A549 (cell line): ENCODE results near the gene YKT6. TPM values are rescaled to one million over a fixed set of nuclear protein-coding genes. Genes with fewer than 3 reads are reported as not detected.
A peak's percentile ranks its signal among the peaks of the same experiment; 100 is the strongest.

ENCODE experiments used
- ATAC-seq, 2 experiments: fragments of 200-7000 bp in 1 of 2; fragments of >200 bp in 1 of 2; cut with Nextera tagmentation in 1 of 2; cut with Tn5 transposase in 1 of 2; 3 replicates each; pipeline versions ENCODE4 v1.8.0 to v1.9.1; 2018 to 2020; ENCODE audit warnings: mild to moderate bottlenecking in 1 of 2, moderate library complexity in 1 of 2
- CTCF ChIA-PET: fragments of 300-600 bp; sonication (Branson Sonifier 250); formaldehyde crosslinking; extraction: SDS; loops from one replicate; lab custom pipeline; 2021; ENCODE audit warnings: antibody characterized with exemption, inconsistent platforms; lab: Yijun Ruan, JAX
- POLR2A ChIA-PET: fragments of 350-600 bp; formaldehyde crosslinking; extraction: SDS; loops from one replicate; lab custom pipeline; 2021; ENCODE audit warnings: antibody characterized with exemption, inconsistent platforms; lab: Yijun Ruan, JAX
- DNase-seq, 2 experiments: peaks; one replicate each; pipeline versions ENCODE4 v3.0.0 to v3.0.0-alpha.2; 2011 to 2016; ENCODE audit warnings: low read depth in 1 of 2, low spot score in 1 of 2
- FAIRE-seq: peaks from 2 replicates; lab custom pipeline; 2011; peaks lifted over from hg19 to GRCh38; lab: Jason Lieb, UNC
- H3K27ac ChIP-seq, 2 experiments: fragments of >200 bp; sonication (Bioruptor Twin); formaldehyde crosslinking; 3 replicates each; pipeline ENCODE4 v1.5.1; 2016 to 2017
- H3K4me1 ChIP-seq: fragments of >200 bp; sonication (Bioruptor Twin); formaldehyde crosslinking; 3 replicates; pipeline ENCODE4 v1.6.1; 2016
- H3K4me2 ChIP-seq: fragments of >200 bp; sonication (Bioruptor Twin); formaldehyde crosslinking; 3 replicates; pipeline ENCODE4 v1.6.1; 2016
- H3K4me3 ChIP-seq: fragments of >200 bp; sonication (Bioruptor Twin); formaldehyde crosslinking; 3 replicates; pipeline ENCODE4 v1.5.1; 2016
- H3K9me3 ChIP-seq: fragments of >200 bp; sonication (Bioruptor Twin); formaldehyde crosslinking; 3 replicates; pipeline ENCODE4 v1.6.1; 2016
- BHLHE40 ChIP-seq: IDR thresholded peaks from 2 replicates; pipeline ENCODE4 v1.6.1; 2012; ENCODE audit warnings: low read depth, low read length, inconsistent platforms
- CBX2 ChIP-seq: fragments of 200-600 bp; sonication (generic); IDR thresholded peaks from 2 replicates; pipeline ENCODE4 v1.6.1; 2016; ENCODE audit warnings: low read depth, mild to moderate bottlenecking, borderline replicate concordance
- EHMT2 ChIP-seq: fragments of 200-600 bp; sonication (generic); IDR thresholded peaks from 2 replicates; pipeline ENCODE4 v1.6.1; 2016; ENCODE audit warnings: antibody characterized with exemption, low read depth, mild to moderate bottlenecking, moderate library complexity
- ELK1 ChIP-seq: fragments of 150-350 bp; IDR thresholded peaks from 2 replicates; pipeline ENCODE4 v1.6.1; 2014; ENCODE audit warnings: low read depth, mild to moderate bottlenecking, low read length
- HOXA7 ChIP-seq: fragments of 250-450 bp; sonication (Bioruptor Pico); IDR thresholded peaks from 2 replicates; pipeline ENCODE4 v1.5.0; 2020; ENCODE audit warnings: mild to moderate bottlenecking, moderate library complexity
- MYC ChIP-seq: IDR thresholded peaks from 2 replicates; pipeline ENCODE4 v1.6.1; 2012; ENCODE audit warnings: mild to moderate bottlenecking, inconsistent platforms, low read length, improper control_type of control experiment, borderline replicate concordance
- POLR2A ChIP-seq: IDR thresholded peaks from 2 replicates; pipeline ENCODE4 v1.6.1; 2012; ENCODE audit warnings: mild to moderate bottlenecking, low read length
- REST ChIP-seq: fragments of 200-600 bp; sonication (generic); IDR thresholded peaks from 2 replicates; pipeline ENCODE4 v1.6.1; 2016; ENCODE audit warnings: antibody characterized with exemption, mild to moderate bottlenecking, moderate library complexity
- RNF2 ChIP-seq: fragments of 200-600 bp; sonication (generic); IDR thresholded peaks from 2 replicates; pipeline ENCODE4 v1.6.1; 2016; ENCODE audit warnings: low read depth, mild to moderate bottlenecking, antibody characterized with exemption, moderate library complexity, borderline replicate concordance
- SREBF2 ChIP-seq: fragments of 450-650 bp; IDR thresholded peaks from 2 replicates; pipeline ENCODE4 v1.6.1; 2014; ENCODE audit warnings: mild to moderate bottlenecking, moderate library complexity
- TFCP2L1 ChIP-seq: fragments of 250-450 bp; sonication (Bioruptor Pico); IDR thresholded peaks from 2 replicates; pipeline ENCODE4 v1.5.0; 2021; ENCODE audit warnings: mild to moderate bottlenecking
- ZFP36 ChIP-seq: fragments of 450-650 bp; IDR thresholded peaks from 2 replicates; pipeline ENCODE4 v1.6.1; 2014; ENCODE audit warnings: borderline replicate concordance; ENCODE audit not compliant: partially characterized antibody
- ZSCAN20 ChIP-seq: fragments of 250-450 bp; sonication (Bioruptor Pico); IDR thresholded peaks from 2 replicates; pipeline ENCODE4 v1.8.0; 2022; ENCODE audit warnings: mild to moderate bottlenecking, moderate library complexity
- WGBS: methylation state at CpG from one replicate; pipeline ENCODE4 v1.1.6; 2017; ENCODE audit errors: missing lambda C conversion rate; 5-methylcytosine and 5-hydroxymethylcytosine counted together
- polyA plus RNA-seq, 4 experiments: library from polyadenylated mRNA; depleted of rRNA in 3 of 4; stranded (reverse); fragments of >200 nt; fragmentation: RNase III in 1 of 4; extraction: RNeasy Plus Mini Kit Qiagen cat#74134 plus additional on column Dnase treatment in 1 of 4; gene quantifications; 2 replicates in 3 of 4; 3 replicates in 1 of 4; pipeline ENCODE4 v1.2.3, GENCODE V29; 2011 to 2017

Gene YKT6
- polyA plus RNA-seq, 2 of the 4 experiments (the other 2 are of a cell fraction) = 113 to 130 TPM

GRCh38 chr7:44229546-44230105, 28.8 kb downstream of the YKT6 start:
- no peak overlapping the region for H3K27ac ChIP-seq
- no peak for FAIRE-seq
- no peak overlapping the region for H3K4me3 ChIP-seq
- no peaks in the 10 kb centered on the region for H3K9me3 ChIP-seq
- WGBS = 45% methylated on average over 9 of the region's 11 CpGs
- TF ChIP-seq REST (no peak), ELK1 (no peak), ZSCAN20 (CRISPR knock-in tag) (no peak), CBX2 (no peak), POLR2A (no peak)
- TF ChIP-seq, all 56 proteins: peak for 0
- Histone ChIP-seq H3K4me1 (no peaks in the 10 kb centered on the region), H3K4me2 (no peak overlapping the region)
- ATAC-seq (peak; percentile 7 to 13; a peak in 1 of 6 replicates), DNase-seq (no peak)
- CTCF ChIA-PET = interaction anchor here (5.1 kb wide), 1 partner anchor 11 kb away, joined by 31 read pairs; no protein-coding TSS in a partner anchor
- POLR2A ChIA-PET = no interaction called here

- ChIA-PET CTCF (interaction anchor here (5.1 kb wide), 1 partner anchor 10 kb away, joined by 31 read pairs; no protein-coding TSS in a partner anchor), POLR2A (no interaction called here)
- no peak overlapping the region for H3K4me2 ChIP-seq
- no peak for DNase-seq
- no peak for FAIRE-seq
- H3K27ac ChIP-seq = no peak overlapping the region
- ATAC-seq = no peak
- no peaks in the 10 kb centered on the region for H3K9me3 ChIP-seq
- WGBS = 88% methylated on average over 7 of the region's 7 CpGs
- H3K4me3 ChIP-seq = no peak overlapping the region
- TF ChIP-seq BHLHE40 = no peak
- no peak for TF ChIP-seq TFCP2L1
- TF ChIP-seq EHMT2 = no peak
- TF ChIP-seq MYC = no peak
- no peaks in the 10 kb centered on the region for H3K4me1 ChIP-seq
These were observed 29.5 kb downstream of the YKT6 start for GRCh38 chr7:44230286-44230685.

GRCh38 chr7:44231088-44231487, 30.3 kb downstream of the YKT6 start:
- Histone ChIP-seq H3K4me3 (no peak overlapping the region), H3K4me1 (no peaks in the 10 kb centered on the region), H3K9me3 (no peaks in the 10 kb centered on the region), H3K4me2 (no peak overlapping the region)
- FAIRE-seq (no peak), DNase-seq (no peak)
- no peak for TF ChIP-seq HOXA7 (CRISPR knock-in tag)
- TF ChIP-seq, all 56 proteins: peak for 0
- H3K27ac ChIP-seq = no peak overlapping the region
- peak in 1 of 2 experiments; percentile 14; a peak in 3 of 6 replicates for ATAC-seq
- 84% methylated on average over 8 of the region's 12 CpGs for WGBS
- ChIA-PET POLR2A (no interaction called here), CTCF (interaction anchor here (5.1 kb wide), 1 partner anchor 10 kb away, joined by 31 read pairs; no protein-coding TSS in a partner anchor)

GRCh38 chr7:44232396-44232795, 31.6 kb downstream of the YKT6 start:
- H3K27ac ChIP-seq = no peak overlapping the region
- 0 out of 6 replicates have a peak, but pooled peaks of 1 of the 2 experiments have one; percentile 5 for ATAC-seq
- no peak for DNase-seq
- ChIA-PET CTCF (interaction anchor here (0.8 to 5.1 kb wide), 5 partner anchors 8 to 333 kb away, joined by 3 to 31 read pairs (median 3); no protein-coding TSS in a partner anchor), POLR2A (no interaction called here)
- H3K4me1 ChIP-seq = no peaks in the 10 kb centered on the region
- H3K4me3 ChIP-seq = no peak overlapping the region
- no peaks in the 10 kb centered on the region for H3K9me3 ChIP-seq
- 86% methylated on average over 7 of the region's 13 CpGs for WGBS
- no peak overlapping the region for H3K4me2 ChIP-seq
- FAIRE-seq = no peak
- no peak for TF ChIP-seq ZSCAN20 (CRISPR knock-in tag)
- no peak for TF ChIP-seq SREBF2
- no peak for TF ChIP-seq RNF2
- no peak for TF ChIP-seq ZFP36
